ENCODE measurements around the gene TBC1D22A. TPM values are rescaled to one million over a fixed set of nuclear protein-coding genes. Genes with fewer than 3 reads are reported as not detected.

TBC1D22A gene
- total RNA-seq, 4 donors from 2014 or later = 42.6 to 70.4 (median 55.1) TPM

DNA sequence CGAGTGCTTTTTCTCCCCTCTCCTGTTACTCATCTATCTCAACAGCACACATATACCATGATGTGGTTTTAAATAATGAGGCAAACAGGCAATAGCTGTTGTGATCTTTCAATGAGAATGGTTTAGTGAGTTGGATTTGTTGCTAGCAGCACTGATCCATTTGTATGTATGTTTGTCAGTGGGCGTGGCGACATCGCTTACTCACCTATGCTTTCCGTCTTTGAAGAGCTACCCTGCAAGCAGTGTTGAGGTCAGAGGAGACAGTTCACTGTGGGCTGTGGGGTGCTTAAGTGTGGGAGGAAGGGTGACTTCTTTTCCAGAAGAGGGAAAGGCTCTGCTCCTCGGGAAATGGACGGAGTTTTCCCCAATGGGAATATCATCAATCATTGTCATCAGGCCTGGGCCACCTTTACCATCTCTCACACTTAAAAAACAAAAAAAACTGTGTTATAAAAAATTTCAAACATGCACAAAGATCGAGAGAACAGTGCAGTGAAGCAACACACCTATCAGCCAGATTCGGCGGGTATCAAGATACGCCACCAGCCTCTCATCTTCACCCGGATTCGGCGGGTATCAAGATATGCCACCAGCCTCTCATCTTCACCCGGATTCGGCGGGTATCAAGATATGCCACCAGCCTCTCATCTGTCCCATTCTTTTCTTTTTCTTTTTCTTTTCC lies 83.8 kb downstream of the TBC1D22A start:
- Histone ChIP-seq H3K36me3 (peaks cover 0 to 14% (median 0%) of the 10 kb centered on the region in 3 donors), H3K27ac (no peak overlapping the region), H3K4me1 (no peaks in the 10 kb centered on the region), H3K4me3 (no peak overlapping the region), H3K9me3 (no peaks in the 10 kb centered on the region), H3K27me3 (no peaks in the 10 kb centered on the region)
- DNase-seq = peak in 1 of 3 donors; percentile 52
- TF ChIP-seq, protein P1, sequence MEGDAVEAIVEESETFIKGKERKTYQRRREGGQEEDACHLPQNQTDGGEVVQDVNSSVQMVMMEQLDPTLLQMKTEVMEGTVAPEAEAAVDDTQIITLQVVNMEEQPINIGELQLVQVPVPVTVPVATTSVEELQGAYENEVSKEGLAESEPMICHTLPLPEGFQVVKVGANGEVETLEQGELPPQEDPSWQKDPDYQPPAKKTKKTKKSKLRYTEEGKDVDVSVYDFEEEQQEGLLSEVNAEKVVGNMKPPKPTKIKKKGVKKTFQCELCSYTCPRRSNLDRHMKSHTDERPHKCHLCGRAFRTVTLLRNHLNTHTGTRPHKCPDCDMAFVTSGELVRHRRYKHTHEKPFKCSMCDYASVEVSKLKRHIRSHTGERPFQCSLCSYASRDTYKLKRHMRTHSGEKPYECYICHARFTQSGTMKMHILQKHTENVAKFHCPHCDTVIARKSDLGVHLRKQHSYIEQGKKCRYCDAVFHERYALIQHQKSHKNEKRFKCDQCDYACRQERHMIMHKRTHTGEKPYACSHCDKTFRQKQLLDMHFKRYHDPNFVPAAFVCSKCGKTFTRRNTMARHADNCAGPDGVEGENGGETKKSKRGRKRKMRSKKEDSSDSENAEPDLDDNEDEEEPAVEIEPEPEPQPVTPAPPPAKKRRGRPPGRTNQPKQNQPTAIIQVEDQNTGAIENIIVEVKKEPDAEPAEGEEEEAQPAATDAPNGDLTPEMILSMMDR (IDR thresholded peaks at IDR 0.05) = no peak
- TF ChIP-seq POLR2A (IDR thresholded peaks at IDR 0.05) = no peak

DNA sequence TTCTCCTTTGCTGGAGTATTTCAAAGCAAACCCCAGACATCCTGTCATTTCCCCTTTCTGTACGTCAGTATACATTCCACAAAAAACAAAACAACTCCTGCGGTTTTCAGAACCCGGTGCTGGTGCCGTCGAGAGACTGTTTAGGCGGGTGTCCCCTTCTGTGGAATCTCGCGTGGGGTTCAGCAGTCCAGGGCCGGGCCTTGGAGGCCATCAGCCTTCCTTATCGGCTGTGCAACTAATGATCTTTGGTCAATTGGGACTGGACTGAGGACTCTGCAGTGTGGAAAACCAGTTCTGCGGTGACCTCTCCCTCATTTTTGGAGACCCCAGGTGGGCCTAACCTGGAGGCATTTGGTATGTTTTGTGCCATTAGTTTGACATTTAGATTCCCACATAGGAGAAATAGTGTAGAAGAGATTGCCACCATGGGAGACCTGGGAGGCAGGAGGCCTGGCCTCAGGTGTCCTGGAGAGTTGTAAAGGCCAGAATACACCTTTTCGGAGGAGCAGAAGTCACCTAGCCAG lies 84.4 kb downstream of the TBC1D22A start:
- Histone ChIP-seq H3K27ac (no peak overlapping the region), H3K4me1 (no peaks in the 10 kb centered on the region), H3K36me3 (peaks cover 0 to 14% (median 0%) of the 10 kb centered on the region in 3 donors), H3K4me3 (no peak overlapping the region), H3K9me3 (no peaks in the 10 kb centered on the region), H3K27me3 (no peaks in the 10 kb centered on the region)
- DNase-seq = peak in 1 of 3 donors; percentile 30
- TF ChIP-seq, protein P1 (IDR thresholded peaks at IDR 0.05) = no peak
- no peak for TF ChIP-seq POLR2A (IDR thresholded peaks at IDR 0.05)

DNA sequence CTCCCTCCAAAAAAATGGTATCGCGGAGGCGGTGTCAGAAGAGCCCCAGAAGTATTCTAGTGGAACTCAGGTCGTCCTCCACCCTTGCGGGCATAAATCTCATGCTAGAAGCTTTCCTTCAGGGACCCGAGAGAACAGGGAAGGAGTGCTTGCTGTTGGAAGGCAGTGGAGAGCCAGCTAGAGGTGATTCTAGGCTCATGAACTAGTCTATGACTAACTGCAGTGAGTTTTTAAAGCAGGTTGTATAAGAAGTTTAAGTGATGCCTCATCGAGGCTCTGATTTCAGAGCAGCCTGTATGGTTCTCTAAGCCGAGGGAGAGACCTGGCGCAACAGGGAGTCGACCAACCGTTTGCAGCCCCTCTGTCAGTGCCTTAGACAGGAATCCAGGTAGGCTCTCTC lies 85.7 kb downstream of the TBC1D22A start:
- TF ChIP-seq, protein P1 (IDR thresholded peaks at IDR 0.05) = no peak
- TF ChIP-seq POLR2A (IDR thresholded peaks at IDR 0.05) = no peak
- Histone ChIP-seq H3K36me3 (peaks cover 0 to 16% (median 0%) of the 10 kb centered on the region in 3 donors), H3K27ac (no peak overlapping the region), H3K9me3 (no peaks in the 10 kb centered on the region), H3K4me1 (no peaks in the 10 kb centered on the region), H3K27me3 (no peaks in the 10 kb centered on the region), H3K4me3 (no peak overlapping the region)
- DNase-seq = peak in 1 of 3 donors; percentile 3

DNA sequence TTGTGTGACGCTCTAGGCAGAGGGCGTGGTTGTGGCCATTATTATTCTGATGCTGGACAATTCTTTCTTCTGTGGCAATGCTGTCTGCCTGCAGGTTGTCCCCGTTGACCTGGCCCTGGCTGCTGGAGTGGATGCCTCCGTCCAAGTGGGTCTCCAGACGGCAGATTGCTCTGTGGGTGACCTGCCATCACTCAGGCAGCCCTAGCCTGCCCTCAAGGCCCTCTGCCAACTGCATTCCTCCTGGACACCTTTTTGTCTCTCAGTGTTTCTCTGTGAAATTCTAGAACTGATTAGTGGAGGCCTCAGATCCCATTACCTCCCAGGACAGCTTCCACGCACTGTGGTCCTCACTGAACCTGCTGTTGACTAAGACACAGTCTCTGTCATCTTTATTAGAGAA lies 86.7 kb downstream of the TBC1D22A start:
- Histone ChIP-seq H3K9me3 (no peaks in the 10 kb centered on the region), H3K4me3 (no peak overlapping the region), H3K27ac (no peak overlapping the region), H3K27me3 (no peaks in the 10 kb centered on the region), H3K36me3 (peaks cover 0 to 16% (median 0%) of the 10 kb centered on the region in 3 donors), H3K4me1 (no peaks in the 10 kb centered on the region)
- DNase-seq = no peak
- TF ChIP-seq, protein P1 (IDR thresholded peaks at IDR 0.05) = no peak
- no peak for TF ChIP-seq POLR2A (IDR thresholded peaks at IDR 0.05)

DNA sequence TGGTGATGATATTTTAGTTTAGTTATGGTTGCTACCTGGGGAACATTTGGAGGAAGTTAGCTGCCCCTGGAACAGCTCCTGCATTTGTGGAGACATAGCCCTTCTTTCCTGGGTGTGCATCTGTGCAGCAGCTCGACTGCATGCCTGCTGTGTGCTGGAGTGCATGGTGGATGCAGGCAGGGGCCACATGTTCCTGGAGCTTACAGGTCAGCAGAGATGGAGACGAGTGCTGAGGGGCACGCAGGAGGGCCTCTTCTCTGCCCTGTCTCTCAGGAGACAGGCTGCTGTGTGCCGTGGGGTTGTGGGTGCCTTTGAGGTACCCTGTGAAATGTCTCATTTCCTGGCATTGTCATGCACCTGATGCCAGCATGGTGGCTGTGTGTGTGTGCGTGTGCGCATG lies 87.5 kb downstream of the TBC1D22A start:
- no peaks in the 10 kb centered on the region for H3K4me1 ChIP-seq
- no peak overlapping the region for H3K4me3 ChIP-seq
- no peaks in the 10 kb centered on the region for H3K27me3 ChIP-seq
- H3K27ac ChIP-seq = no peak overlapping the region
- H3K9me3 ChIP-seq = no peaks in the 10 kb centered on the region
- peaks cover 0 to 16% (median 0%) of the 10 kb centered on the region in 3 donors for H3K36me3 ChIP-seq
- no peak for DNase-seq
- no peak for TF ChIP-seq POLR2A (IDR thresholded peaks at IDR 0.05)
- TF ChIP-seq, protein P1 (IDR thresholded peaks at IDR 0.05) = no peak

Data from Peyer's patch (tissue), 4 donors.